Measurements from ENCODE around the gene SBK1. TPM values are rescaled to one million over a fixed set of nuclear protein-coding genes. Genes with fewer than 3 reads are reported as not detected.

Gene SBK1
- total RNA-seq, 1 donor from 2014 or later, result 10.5 TPM

DNA sequence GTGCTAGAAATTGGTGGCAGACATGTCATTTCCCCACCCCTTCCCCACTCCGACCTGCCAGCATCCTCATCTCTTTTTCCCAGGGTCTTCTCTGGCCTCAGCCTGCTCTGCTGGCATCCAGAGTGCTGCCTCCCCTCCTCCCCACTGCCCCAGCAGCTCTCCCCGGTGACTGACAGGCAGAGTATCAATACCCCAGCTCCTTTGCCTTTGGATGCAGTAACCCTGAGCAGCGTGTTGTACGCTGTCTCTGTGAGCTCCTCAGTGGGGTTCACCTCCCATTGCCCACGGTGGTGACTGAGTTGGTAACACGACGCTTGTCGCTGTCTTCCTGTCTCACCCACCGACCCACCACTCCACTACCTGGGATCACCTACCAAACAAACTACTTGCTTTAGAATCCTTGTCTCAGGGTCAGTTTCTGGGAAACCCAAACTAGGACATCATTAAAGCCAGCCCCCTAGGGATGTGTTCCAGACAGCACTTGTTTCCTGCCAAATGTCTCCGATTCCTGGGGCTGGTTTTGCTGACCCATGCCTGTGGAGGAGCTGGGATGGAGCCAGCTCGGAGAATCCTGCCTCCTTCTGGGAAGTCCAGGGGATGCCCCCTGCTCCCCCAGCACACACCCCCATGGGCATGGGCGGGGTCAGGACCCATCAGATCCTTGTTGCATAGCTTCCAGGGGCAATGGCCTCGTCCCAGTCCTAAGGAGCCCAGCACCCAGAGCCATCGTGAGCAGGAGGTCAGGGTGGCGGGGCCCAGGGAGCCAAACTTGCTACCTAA, 8.3 kb upstream of the SBK1 start:
- TF ChIP-seq, protein P1, sequence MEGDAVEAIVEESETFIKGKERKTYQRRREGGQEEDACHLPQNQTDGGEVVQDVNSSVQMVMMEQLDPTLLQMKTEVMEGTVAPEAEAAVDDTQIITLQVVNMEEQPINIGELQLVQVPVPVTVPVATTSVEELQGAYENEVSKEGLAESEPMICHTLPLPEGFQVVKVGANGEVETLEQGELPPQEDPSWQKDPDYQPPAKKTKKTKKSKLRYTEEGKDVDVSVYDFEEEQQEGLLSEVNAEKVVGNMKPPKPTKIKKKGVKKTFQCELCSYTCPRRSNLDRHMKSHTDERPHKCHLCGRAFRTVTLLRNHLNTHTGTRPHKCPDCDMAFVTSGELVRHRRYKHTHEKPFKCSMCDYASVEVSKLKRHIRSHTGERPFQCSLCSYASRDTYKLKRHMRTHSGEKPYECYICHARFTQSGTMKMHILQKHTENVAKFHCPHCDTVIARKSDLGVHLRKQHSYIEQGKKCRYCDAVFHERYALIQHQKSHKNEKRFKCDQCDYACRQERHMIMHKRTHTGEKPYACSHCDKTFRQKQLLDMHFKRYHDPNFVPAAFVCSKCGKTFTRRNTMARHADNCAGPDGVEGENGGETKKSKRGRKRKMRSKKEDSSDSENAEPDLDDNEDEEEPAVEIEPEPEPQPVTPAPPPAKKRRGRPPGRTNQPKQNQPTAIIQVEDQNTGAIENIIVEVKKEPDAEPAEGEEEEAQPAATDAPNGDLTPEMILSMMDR (IDR thresholded peaks at IDR 0.05; ENCODE audit: insufficient read depth, low read length, poor library complexity, severe bottlenecking), result no peak
- no peaks in the 10 kb centered on the region for H3K36me3 ChIP-seq (ENCODE audit: control insufficient read depth, insufficient read depth, low read length)

DNA sequence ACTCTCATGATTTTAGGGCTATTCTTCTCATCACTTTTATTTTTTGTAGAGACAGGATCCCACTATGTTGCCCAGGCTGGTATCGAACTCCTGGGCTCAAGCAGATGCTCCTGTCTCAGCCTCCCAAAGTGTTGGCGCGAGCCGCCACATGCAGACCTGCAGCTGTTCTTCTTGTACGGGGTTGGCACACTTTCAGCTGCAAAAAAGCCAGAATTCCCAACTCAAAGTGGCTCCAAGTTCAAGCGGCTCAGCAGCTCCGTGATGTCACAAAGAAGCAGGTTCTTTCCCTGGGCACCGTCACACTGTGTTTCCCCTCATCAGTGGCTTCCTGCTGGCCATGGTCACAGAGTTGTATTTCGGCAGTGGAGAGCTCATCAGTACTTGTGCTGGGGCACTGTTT, 6.7 kb upstream of the SBK1 start:
- Histone ChIP-seq H3K4me3 (ENCODE audit: low read depth, low read length) (no peak overlapping the region), H3K36me3 (ENCODE audit: control insufficient read depth, insufficient read depth, low read length) (no peaks in the 10 kb centered on the region), H3K27me3 (ENCODE audit: control insufficient read depth, insufficient read depth, low read length) (peaks cover 4% of the 10 kb centered on the region)
- TF ChIP-seq, protein P1 (IDR thresholded peaks at IDR 0.05; ENCODE audit: insufficient read depth, low read length, poor library complexity, severe bottlenecking), result no peak
- DNase-seq (ENCODE audit: low read depth), result no peak

More for the DNA sequence above, 8.3 kb upstream of the SBK1 start:
- no peak overlapping the region for H3K4me3 ChIP-seq (ENCODE audit: low read depth, low read length)
- H3K27me3 ChIP-seq (ENCODE audit: control insufficient read depth, insufficient read depth, low read length), result peaks cover 4% of the 10 kb centered on the region
- no peak for DNase-seq (ENCODE audit: low read depth)

DNA sequence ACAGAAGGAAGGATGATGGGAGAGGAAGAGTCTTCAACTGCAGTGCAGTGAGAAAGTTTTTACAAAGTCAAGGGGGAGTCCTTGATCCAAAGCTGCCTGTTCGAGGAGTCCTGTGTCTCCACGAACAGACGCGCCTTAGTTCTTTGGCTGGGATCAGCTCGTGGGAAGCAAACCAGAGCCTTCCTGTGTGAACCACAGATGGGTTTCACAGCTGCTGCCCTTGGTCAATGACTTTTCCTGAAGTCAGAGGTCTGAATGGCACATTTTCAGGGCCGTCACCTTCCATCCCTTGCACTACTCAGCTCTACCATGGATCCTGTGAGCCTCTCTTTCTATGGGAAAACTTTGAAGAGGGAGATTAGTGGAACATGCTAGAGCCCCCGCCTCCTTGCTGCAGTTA, 4.2 kb upstream of the SBK1 start:
- TF ChIP-seq, protein P1 (IDR thresholded peaks at IDR 0.05; ENCODE audit: insufficient read depth, low read length, poor library complexity, severe bottlenecking), result no peak
- no peaks in the 10 kb centered on the region for H3K36me3 ChIP-seq (ENCODE audit: control insufficient read depth, insufficient read depth, low read length)
- no peak overlapping the region for H3K4me3 ChIP-seq (ENCODE audit: low read depth, low read length)
- no peak for DNase-seq (ENCODE audit: low read depth)
- H3K27me3 ChIP-seq (ENCODE audit: control insufficient read depth, insufficient read depth, low read length), result peaks cover 8% of the 10 kb centered on the region

DNA sequence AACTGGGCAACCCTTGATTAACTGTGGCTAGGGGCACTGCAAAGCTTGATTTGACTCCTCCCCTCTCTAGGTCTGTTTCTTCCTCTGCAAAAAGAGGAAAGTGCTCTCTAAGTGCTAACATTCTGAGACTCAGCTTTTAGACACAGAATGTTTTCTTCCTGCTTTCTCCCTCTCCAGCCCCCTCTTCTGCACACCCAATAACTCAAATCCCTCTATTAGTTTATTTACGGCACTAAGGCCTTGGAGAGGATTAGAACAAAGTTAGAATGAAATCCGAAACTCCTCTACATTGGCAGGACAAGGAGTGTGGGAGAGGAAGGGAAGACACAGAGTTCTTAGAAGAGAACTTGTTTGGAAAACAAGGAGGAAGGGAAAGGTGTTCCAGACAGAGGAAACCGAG, 3.3 kb upstream of the SBK1 start:
- TF ChIP-seq, protein P1 (IDR thresholded peaks at IDR 0.05; ENCODE audit: insufficient read depth, low read length, poor library complexity, severe bottlenecking), result no peak
- no peak overlapping the region for H3K4me3 ChIP-seq (ENCODE audit: low read depth, low read length)
- no peak for DNase-seq (ENCODE audit: low read depth)
- H3K36me3 ChIP-seq (ENCODE audit: control insufficient read depth, insufficient read depth, low read length), result no peaks in the 10 kb centered on the region
- H3K27me3 ChIP-seq (ENCODE audit: control insufficient read depth, insufficient read depth, low read length), result peaks cover 17% of the 10 kb centered on the region

DNA sequence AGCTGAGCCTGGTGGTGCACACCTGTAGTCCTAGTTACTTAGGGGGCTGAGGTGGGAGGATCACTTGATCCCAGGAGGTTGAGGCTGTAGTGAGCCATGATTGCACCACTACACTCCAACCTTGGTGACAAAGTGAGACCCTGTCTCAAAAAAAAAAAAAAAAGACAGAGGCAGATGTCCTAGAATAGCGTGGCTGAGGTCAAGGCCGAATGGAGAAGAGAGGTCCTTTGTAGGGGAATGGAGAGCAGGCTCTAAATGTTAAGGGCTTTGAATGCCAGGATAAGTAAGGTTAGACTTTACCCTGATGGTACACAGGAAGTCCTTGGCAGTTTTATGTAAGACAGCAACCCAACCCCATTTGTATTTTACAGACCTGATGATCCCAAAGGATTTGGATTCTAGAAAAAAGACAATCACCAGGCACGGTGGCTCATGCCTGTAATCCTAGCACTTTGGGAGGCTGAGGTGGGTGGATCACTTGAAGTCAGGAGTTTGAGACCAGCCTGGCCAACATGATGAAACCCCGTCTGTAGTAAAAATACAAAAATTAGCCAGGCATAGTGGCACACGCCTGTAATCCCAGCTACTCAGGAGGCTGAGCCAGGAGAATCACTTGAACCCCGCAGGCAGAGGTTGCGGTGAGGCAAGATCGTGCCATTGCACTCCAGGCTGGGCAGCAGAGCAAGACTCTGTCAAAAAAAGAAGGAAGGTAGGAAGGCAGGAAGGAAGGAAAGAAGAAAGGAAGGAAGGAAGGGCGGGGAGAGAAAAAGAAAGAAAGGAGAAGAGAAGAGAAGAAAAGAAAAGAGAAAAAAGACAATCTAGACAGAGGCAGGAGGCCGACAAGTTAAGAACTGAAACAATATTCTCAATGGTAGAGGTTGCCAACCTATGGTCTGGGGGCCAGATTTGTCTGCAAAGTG, 2.1 kb upstream of the SBK1 start:
- Histone ChIP-seq H3K27me3 (ENCODE audit: control insufficient read depth, insufficient read depth, low read length) (peaks cover 22% of the 10 kb centered on the region), H3K36me3 (ENCODE audit: control insufficient read depth, insufficient read depth, low read length) (no peaks in the 10 kb centered on the region), H3K4me3 (ENCODE audit: low read depth, low read length) (no peak overlapping the region)
- no peak for DNase-seq (ENCODE audit: low read depth)
- TF ChIP-seq, protein P1 (IDR thresholded peaks at IDR 0.05; ENCODE audit: insufficient read depth, low read length, poor library complexity, severe bottlenecking), result no peak

All from kidney epithelial cell (primary cell).